ENCODE results near the gene SEBOX.

DNA sequence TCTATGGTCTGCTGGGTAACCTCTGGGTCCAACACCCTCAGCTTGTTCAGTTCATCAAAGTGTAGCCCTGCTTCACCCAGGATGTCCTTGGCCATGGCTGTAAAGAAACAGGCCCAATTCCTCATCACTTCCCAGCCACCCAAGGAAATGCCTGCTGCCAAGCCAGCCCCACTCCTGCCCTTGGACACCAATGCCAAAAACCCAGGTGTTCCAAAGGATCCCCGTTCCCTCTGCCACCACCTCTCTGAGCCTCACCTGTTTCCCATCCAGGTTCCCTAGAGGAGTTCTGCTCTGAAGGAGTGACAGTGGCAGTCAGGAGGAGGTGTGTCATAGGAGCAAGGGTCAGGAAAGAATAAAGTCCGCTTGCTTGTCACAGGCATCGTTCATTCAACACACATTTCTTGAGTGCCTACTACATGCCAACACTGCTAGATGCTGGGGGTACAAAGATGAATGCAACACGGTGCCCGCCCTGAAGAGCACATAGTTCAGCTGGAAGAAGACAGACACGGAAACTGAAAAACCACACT is 33.0 kb downstream of the SEBOX start:
- TF ChIP-seq POLR2AphosphoS5 (IDR thresholded peaks at IDR 0.05) (no peak), POLR2A (IDR thresholded peaks at IDR 0.05) (no peak)
- TF ChIP-seq, protein P1, sequence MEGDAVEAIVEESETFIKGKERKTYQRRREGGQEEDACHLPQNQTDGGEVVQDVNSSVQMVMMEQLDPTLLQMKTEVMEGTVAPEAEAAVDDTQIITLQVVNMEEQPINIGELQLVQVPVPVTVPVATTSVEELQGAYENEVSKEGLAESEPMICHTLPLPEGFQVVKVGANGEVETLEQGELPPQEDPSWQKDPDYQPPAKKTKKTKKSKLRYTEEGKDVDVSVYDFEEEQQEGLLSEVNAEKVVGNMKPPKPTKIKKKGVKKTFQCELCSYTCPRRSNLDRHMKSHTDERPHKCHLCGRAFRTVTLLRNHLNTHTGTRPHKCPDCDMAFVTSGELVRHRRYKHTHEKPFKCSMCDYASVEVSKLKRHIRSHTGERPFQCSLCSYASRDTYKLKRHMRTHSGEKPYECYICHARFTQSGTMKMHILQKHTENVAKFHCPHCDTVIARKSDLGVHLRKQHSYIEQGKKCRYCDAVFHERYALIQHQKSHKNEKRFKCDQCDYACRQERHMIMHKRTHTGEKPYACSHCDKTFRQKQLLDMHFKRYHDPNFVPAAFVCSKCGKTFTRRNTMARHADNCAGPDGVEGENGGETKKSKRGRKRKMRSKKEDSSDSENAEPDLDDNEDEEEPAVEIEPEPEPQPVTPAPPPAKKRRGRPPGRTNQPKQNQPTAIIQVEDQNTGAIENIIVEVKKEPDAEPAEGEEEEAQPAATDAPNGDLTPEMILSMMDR (IDR thresholded peaks at IDR 0.05) = no peak

All from upper lobe of left lung (tissue), 4 donors.